NCI-H2196 treated with DMSO at 0.1 percent for 48 hours (cell line): ENCODE measurements around the gene MAT2B.
A peak's percentile ranks its signal among the peaks of the same experiment; 100 is the strongest.

Experiments
- DNase-seq: peaks from one replicate; lab custom pipeline; 2025; ENCODE audit not compliant: unreplicated experiment; lab: John Stamatoyannopoulos, UW

The MAT2B gene

DNA sequence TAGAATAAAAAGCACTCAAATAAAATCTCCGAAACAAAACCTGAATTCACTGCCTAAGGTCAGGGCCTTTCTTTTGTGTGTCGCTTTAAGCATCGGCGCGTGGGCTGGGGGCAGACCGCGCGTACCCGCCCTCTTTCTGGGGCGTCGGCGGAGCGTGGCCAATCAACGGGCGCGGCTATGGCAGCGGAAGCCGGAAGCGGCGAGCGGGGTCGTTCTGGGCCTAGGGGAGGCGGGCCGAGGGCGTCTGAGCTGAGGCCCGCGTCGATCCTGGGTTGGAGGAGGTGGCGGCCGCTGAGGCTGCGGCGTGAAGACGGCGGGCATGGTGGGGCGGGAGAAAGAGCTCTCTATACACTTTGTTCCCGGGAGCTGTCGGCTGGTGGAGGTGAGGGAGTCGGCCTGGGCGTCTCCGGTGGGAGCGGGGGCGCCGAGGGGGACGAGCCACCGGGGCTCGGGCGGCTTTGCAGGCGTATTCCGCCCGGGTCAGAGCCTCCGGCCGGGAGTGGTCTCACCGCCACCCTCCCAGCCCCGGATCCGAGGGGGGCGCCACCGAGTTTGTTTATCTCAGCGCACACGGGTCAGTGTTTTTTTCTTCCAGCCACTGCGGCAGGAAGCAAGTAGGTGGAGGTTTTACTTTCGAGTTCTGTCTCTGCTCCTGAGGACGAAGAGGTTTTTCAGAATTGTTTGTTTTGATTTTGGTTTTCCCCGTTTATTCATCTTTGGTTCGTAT, at the start of gene MAT2B:
TSS of gene MAT2B (plus strand) at position 252 of the 727 bp plus-strand sequence. CDS start at position 320, 68 bp downstream.
- DNase-seq, result peak; percentile 92

DNA sequence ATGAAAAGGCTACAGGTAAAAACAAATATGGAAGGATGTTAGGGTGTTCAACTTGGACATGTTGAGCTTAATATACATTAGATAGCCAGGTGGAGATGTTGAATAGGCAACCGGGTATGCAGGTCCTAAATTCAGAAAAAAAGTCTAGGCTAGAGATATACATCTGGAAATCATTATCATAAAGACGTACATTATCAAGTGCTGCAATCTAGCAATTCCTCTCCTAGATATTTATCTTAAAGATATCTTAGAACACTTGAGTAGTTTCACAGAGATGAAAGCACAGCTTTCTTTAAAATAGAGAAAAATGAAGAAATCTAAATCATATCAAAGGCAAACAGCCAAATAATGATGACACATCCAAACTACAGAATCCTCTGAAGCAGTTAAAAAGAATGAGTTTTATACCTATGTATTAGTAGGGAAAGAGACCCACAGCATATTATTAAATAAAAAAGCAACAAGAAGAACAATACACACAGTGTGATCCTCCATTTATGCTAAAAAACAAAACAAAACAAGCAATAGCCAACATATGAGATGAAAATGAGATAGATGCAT, 49.3 kb upstream of the MAT2B start:
- DNase-seq, result no peak

DNA sequence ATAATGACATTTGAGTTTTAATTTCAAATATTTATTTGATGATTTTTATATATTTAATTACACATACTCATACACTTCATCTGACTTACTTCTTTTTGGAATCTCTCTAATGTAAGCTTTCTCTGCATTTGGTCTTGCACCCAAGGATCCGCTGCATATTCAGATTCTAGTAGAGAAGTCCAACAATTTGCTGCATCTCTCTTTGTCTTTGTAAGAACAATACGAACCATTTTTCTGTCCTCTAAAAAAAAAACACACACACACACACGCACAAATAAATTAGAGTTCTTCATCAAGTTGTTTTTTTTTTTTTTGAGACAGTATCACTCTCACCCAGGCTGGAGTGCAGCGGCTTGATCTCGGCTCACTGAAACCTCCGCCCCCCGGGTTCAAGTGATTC, 48.6 kb upstream of the MAT2B start:
- DNase-seq, result no peak

DNA sequence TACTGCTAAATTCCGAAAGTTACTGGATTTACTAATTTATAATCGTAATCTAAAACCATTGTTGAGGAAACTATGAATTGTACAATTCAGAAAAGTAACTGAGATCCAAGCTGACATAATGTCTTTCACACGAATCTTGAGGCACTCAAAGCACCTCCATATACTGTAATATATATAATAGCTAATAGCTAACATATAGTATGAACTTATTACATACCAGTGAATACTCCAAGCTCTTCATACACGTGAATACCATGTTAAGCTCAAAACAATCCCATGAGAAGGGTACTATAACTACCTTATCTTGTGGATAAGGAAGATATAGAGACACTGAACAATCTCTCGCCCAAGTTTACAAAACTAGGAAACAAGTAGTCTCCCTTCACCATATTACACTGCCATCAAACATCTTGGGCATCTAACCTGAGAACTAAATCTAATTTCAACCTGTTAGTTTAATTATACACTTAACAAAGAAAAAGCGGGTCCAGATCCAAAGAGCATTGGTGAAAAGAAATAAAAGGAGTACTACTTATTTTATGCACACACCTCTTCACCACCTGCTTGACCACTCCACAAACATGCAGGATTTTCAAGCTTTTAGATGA, 46.5 kb upstream of the MAT2B start:
- DNase-seq, result no peak

DNA sequence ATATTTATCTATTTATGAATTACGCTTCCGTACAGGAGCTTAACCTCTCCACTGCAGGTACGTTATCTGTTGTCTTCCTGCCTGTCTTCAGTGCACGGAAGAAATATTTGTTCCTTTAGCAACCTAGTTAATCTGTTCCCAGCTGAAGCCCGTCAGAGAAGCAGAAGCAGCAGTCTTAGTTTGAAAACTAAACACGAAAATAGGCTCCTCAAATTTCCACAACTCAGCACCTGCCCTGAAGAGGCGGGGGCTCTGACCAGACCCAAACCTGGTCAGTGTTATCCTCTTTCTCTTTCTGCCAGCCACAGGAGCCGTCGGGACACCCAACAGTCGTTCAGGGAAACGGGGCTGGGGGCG, 46.0 kb upstream of the MAT2B start:
- no peak for DNase-seq

DNA sequence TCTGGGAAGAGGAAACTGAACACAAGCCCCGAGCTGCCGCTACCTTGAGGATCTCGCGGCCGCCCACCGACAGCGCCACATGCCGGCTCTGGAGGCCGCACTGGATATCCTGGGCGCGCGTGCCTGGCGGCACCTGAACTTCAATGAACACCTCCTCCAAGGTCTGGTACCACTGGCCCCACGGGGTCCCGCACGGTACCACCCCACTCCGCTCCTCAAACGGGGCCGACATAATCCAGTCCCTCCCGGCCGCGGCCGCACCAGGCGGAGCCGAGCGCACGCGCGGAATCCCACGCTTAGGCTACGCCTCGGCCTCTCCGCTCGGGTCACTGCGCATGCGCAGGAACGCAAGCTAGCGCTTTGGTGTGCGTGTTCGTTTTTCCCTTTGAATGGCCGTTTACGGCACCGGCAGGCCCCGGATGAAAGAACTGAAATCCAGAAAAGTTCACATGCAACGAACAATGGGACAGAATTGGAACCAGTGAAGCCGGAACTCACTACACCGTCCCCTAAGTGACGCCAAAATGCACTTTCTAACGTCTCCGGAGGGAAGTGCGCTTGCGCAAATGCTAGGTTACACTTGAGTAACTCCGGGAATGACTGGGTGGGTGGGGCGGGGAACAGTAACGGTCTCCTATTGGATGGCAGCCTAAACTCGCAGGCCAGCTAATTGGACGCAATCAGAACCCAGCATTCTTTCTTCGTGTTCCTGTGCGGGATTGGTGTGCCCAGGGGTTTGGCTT, 45.4 kb upstream of the MAT2B start, which contains the start of gene NUDCD2:
TSS of gene NUDCD2 (minus strand) at position 284 of the 743 bp plus-strand sequence. CDS start at position 232, 52 bp downstream.
- peak; percentile 99 for DNase-seq

DNA sequence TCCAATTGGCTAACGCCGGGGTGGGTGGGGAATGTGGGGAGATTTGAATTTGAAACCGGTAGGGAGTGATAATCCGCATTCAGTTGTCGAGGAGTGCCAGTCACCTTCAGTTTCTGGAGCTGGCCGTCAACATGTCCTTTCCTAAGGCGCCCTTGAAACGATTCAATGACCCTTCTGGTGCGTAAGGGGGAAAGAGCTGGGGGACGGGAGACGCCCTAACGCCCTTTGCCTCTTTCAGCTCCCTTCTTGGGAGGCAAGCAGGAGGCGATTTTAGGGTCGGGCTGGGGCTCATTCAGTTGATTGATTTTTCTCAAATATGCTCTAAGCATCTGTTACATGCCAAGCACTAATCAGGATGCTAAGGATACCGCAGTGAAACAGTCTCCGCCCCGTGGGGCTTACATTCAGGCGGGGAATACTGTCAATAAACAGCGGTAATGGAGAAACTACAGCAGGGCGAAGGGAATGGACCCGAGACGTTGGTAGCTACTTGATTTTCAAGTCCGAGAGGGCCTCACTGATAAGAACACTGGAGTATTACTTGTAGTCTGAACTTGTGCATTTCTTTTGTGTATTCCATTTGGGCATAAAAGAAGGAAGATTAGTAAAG, 44.8 kb upstream of the MAT2B start, which contains the start of gene HMMR:
TSS of gene HMMR (plus strand) at position 71 of the 610 bp plus-strand sequence. CDS start at position 132, 61 bp downstream.
- no peak for DNase-seq

DNA sequence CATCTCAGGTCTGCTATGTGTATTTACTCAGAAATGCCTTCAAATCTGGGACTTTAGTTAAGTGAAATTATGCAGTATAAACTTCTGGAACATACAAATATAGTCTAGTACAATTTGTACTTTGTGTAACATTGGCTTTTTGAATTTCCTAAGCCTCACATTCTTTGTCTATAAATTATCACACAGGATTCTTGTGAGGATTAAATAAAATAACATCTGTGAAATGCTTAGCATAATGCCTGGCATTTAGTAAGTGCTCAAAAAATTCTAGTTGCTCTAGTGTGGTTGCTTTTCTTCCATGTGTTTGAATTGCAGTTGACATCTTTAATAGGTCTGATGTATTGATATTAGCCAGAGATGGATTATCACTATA, 42.4 kb upstream of the MAT2B start:
- DNase-seq, result no peak

DNA sequence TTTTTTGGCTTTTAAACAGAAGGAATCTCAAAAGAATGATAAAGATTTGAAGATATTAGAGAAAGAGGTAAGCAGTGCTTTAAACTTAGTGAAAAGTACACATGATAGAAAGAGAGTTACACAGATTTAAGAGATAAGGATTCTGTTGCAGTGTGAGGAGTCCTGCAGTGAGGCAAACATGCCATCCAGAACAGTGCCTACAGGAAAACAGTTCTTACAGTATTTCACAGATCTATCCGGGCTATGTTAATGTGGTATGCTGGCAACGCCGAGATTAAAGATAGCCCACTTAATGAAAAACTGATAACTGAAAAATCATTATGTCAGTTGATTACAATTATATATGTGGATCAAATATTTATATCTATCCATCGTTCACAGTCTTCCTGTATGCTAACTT, 37.7 kb upstream of the MAT2B start:
- no peak for DNase-seq

DNA sequence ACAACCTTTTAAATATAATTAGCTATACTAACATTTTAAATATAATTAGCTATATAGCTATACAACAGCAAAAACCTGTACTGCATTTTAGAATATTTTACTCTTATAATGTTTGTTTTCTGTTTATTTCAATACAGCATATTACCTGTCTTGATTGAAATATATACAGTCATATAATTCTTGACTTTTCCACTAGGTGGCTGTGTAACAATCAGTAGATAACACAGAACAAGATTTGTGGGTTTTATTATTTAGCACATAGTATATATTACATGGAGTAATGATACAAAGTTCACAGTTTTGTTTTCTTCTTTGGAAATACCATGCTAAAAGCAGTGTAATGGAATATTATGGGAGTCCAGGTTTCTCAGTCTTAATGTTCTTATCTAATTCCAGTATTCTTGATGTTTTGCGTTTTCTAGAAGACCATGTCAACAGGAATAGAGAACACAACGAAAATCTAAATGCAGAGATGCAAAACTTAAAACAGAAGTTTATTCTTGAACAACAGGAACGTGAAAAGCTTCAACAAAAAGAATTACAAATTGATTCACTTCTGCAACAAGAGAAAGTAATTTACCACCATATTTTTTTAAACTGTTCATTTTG, 31.7 kb upstream of the MAT2B start:
- DNase-seq, result no peak

DNA sequence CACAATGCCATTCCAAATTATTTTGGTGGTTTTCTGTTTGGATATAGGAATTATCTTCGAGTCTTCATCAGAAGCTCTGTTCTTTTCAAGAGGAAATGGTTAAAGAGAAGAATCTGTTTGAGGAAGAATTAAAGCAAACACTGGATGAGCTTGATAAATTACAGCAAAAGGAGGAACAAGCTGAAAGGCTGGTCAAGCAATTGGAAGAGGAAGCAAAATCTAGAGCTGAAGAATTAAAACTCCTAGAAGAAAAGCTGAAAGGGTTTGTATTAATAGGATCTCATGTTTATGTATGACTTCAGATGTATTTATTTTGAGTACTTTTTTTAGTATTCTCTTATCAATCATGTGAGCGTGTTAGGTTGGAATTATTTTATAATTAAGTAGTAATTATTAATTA, 30.0 kb upstream of the MAT2B start:
- no peak for DNase-seq

DNA sequence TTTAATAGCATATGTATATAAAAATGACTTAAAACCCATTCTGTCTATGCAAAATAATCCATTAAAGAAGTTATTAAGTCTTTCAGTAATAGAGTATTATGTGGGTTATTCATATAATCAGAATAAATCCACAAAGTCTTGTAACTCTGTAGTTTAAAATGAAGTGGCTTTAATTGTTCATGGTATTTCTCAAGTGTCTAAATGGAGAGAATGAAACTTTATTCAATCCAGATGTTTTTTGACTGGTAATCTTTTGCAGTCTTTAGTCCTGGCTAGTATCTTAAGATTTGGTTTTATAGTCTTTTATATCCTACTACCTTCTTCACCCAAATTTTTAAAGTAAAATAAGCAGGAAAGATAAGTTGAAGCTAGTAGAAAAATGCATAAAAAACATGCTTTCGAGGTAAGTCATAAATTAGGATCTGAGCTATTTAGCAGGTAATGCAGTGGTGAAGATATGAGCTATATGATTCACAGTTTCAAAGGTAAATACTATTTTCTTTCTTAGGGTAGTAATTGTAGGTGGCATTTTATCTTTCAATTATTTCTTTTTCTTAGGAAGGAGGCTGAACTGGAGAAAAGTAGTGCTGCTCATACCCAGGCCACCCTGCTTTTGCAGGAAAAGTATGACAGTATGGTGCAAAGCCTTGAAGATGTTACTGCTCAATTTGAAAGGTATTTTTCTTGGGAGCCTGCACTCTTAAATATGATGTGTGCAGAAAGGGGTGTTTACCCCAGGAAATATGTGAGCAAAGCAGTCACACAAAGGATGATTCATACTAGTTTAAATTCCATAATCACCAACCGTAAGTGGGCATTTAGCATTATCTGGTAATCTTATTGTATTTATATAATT, 27.1 kb upstream of the MAT2B start:
- no peak for DNase-seq

DNA sequence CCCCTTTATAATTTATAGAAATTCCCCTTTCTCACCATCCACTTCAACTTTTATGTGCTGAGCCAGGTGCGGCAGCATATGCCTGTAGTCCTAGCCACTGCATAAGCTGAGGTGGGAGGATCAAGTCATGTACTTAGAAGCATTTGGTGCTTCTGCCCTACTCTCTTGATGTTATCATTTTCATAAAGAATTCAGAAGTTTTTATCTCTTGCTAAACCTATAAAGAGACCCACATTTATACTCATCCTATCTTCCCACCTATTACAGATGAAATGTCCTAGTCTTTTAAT, 26.5 kb upstream of the MAT2B start:
- no peak for DNase-seq

DNA sequence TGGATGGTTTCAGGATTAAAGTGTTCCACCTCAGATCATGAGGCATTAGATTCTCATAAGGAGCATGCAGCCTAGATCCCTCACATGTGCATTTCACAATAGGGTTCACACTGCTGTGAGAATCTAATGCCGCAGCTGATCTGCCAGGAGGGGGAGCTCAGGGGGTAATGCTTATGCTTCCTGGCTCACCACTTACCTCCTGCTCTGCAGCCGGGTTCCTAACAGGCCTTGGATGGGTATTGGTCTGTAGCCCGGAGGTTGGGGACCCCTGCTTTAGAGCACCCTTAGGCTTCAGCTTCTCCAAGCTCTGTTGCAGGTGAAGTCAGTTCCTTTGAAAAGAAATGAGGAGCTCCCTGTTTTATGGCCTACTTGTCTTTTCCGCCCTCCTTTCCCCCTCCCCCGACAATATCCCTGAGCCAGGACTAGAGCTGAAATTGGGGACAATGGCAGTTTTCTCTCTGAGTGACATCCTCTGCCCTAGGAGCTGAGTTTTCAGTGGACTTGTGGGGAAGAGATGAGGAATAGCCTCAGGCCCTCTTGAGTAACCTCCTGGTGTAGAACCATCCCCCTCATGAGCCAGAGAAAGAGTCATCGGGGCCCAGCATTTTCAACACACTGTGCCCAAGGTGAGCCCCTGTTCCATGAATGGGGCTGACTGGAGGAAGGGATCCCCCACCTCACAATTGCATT, 16.2 kb upstream of the MAT2B start:
- DNase-seq, result no peak

DNA sequence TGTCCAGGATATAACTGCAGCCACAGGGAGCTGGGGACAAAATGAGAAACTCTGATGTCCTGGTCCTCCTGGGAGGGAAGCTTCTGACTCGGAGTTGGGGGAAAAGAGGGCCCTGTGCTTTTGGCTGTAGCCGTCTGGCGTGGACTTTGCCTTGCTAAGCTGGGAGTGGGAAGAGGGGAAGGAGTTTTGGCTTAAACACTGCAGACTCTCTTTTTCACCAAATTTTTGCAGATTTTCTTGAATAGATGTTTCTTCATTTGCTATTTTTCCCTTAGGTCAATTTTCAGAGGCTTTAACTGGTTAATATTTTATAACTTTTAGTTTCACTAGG, 15.7 kb upstream of the MAT2B start:
- DNase-seq, result no peak

DNA sequence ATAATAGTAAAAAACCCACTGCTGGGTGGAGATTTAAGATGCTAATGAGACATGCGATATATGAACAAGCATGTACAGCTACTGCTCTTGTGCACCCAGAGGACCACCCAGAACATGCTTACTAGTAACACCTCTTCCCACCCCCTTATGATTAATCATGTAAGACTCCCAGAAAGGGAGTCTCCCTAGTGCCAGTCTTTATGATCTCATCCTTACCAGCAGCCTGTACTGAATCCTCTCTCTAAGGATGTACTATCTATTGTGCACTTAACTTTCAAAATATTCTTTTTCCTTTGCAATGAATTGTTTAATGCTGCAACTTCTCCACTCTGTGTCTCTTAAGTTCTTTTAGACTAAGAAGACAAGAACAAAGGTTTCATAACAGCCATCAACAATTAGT, 9.1 kb upstream of the MAT2B start:
- no peak for DNase-seq

DNA sequence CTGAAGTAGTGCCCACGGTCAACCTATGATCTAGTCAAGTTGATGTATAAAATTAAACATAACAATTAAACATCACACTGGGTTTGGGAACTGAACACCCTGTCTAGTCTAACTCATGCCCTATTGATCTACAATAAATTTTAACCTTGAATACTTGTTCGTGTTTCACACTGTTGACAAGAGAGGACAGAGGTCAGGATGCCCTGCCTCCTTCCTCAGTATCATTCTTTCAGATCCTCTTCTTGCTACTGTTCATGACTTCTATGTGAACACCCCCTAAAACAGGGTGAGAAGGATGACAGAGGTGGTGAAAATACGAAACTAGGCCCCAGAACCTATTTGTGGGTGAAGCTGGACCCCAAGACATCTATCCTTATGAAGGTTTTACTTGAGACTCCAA, 8.1 kb upstream of the MAT2B start:
- DNase-seq, result no peak

DNA sequence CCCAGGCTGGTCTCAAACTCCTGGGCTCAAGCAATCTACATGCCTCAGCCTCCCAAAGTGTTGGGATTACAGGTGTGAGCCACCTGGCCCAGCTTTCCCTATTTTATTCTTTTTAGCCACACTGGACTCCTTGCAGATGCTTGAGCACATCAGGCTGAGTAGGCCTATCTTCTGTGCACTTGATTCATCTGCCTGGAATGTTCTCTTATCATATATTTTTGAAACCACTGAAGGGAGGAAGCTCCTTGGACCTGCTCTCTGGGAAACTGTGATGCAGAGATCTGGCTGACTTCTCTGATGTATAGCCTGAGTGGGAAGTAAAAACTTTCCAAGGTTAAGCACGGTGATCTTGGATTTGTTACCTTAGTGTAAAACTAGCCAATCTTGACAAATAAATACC, 6.5 kb upstream of the MAT2B start:
- DNase-seq, result no peak

DNA sequence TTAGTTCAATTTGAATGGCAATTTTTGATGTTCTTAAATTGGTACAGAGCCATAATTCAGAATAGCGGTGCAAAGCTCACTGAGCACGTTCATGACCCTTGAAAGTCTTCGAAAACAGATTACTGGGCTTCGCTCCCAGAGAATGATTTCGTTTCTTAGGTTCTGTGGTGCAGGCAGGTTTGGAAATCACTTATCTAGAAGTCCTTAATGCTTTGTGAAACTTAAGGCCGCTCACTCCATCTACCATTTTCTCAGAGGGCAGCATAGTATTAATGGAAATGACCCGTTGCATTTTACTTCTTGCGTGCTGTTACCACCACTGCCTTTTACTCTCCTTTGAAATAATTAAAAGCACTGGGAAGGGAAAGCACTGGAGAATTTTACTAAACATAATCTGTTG, 2.9 kb upstream of the MAT2B start:
- DNase-seq, result no peak
